ENCODE measurements around the gene DDIT3.

- TF ChIP-seq EZH2phosphoT487 (IDR thresholded peaks at IDR 0.05; ENCODE audit: insufficient read depth, low read depth), result no peak
- TF ChIP-seq EZH2 (IDR thresholded peaks at IDR 0.05; ENCODE audit: insufficient read depth, poor library complexity, severe bottlenecking), result no peak
Observed at GRCh38 chr12:57479043-57479375, 41.3 kb downstream of the DDIT3 start.

Measured in GM23248 (cell line).